Measurements from ENCODE around the gene PPP1R3C. TPM values are rescaled to one million over a fixed set of nuclear protein-coding genes. Genes with fewer than 3 reads are reported as not detected.

PPP1R3C gene
- total RNA-seq, 4 donors from 2014 or later = 19.7 to 55.2 (median 25.5) TPM

DNA sequence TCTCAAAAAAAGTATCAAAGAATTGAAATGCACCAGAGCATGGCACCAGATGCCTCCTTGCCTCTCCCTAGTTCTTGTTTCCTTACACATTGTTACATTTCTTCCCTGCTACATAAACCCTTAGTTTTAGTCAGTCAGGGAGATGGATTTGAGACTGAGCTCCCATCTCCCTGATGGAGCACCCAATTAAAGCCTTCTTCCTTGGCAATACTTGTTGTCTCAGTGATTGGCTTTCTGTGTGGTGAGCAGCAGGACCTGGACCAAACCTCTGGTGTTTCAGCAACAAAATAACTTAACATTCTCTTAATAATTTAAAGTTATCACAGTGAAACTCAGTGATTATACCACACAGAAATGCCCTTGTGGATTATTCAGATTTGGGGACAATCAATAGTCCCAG is 26.9 kb downstream of the PPP1R3C start:
- no peak for TF ChIP-seq POLR2A (IDR thresholded peaks at IDR 0.05)
- Histone ChIP-seq H3K36me3 (no peaks in the 10 kb centered on the region), H3K27me3 (no peaks in the 10 kb centered on the region), H3K27ac (peak overlapping the region; percentile 62 to 78), H3K9me3 (no peaks in the 10 kb centered on the region), H3K4me3 (no peak overlapping the region), H3K4me1 (peaks cover 0 to 5% of the 10 kb centered on the region in 2 donors)
- no peak for DNase-seq
- intact Hi-C loops (cut with DNase I; ENCODE audit: low total_unique reads) = no loop called here

DNA sequence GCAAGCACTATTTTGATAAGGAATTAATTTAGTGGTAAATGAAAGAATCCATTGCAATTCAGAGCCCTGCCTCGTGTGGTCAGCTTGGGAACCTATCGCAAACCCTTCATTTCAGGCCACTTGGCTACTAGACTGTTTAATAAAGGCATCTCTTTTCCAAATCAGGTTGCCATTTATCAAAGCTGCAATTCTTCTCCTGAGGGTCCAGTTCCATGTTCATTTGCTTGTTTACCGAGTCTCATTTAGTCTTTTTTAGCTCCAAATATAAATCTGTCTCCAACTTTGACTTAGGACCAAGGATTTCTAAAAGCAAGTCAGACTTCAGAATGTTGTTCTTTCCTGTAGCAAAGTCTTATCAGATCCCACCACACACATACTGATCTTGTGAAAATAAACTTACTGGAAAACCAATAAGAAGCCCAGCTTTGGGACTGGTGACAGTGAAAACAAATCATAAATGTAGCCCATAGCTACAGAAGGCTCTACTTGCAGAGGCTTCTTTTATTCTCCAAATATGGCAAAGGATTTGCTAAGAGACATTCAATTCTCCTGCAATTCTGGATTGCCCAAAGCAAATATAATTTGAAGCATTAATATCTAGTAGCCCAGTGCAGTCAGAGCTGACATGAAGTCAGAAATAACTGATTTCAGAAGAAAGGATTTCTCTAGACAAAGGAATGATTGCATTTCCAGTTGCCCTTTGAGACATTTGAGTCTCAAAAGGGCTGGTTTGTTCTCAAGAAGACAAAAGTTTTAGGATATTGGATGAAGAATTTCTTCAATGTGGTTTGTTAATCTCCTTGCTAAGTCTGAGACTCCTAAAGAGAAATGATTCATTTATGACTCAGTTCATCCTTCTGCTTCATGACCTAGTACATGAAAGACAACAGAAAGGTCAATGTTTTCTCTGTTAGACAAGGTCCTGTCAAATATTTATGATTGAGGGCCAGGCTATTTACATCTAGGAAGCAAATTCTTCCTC is 28.0 kb downstream of the PPP1R3C start:
- no peak for TF ChIP-seq POLR2A (IDR thresholded peaks at IDR 0.05)
- TF ChIP-seq, protein P1, sequence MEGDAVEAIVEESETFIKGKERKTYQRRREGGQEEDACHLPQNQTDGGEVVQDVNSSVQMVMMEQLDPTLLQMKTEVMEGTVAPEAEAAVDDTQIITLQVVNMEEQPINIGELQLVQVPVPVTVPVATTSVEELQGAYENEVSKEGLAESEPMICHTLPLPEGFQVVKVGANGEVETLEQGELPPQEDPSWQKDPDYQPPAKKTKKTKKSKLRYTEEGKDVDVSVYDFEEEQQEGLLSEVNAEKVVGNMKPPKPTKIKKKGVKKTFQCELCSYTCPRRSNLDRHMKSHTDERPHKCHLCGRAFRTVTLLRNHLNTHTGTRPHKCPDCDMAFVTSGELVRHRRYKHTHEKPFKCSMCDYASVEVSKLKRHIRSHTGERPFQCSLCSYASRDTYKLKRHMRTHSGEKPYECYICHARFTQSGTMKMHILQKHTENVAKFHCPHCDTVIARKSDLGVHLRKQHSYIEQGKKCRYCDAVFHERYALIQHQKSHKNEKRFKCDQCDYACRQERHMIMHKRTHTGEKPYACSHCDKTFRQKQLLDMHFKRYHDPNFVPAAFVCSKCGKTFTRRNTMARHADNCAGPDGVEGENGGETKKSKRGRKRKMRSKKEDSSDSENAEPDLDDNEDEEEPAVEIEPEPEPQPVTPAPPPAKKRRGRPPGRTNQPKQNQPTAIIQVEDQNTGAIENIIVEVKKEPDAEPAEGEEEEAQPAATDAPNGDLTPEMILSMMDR (IDR thresholded peaks at IDR 0.05) = peak in 2 of 4 experiments; percentile 12 to 15
- Histone ChIP-seq H3K4me1 (peaks cover 0 to 5% of the 10 kb centered on the region in 2 donors), H3K36me3 (no peaks in the 10 kb centered on the region), H3K4me3 (no peak overlapping the region), H3K27ac (peak overlapping the region; percentile 62 to 78), H3K27me3 (no peaks in the 10 kb centered on the region), H3K9me3 (no peaks in the 10 kb centered on the region)
- DNase-seq = no peak
- intact Hi-C loops (cut with DNase I; ENCODE audit: low total_unique reads) = no loop called here

DNA sequence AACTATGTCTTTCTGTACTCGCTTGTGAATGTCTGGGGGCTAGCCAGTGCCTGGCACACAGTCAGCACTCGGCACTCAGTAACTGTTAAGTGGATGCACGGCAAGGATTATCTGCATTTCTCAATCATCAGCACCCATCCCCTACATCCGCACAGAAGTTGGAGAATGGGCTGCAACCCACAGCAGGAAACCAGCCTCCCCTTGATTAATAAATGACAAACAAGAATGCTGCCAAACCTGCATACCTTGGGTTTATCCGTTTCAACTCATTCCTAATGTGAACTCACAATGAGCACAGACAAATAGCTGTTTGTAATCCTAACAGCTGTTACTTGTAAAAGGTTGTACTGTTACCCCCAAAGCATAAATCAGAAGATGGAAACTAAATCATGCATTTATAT is 28.9 kb downstream of the PPP1R3C start:
- no peaks in the 10 kb centered on the region for H3K36me3 ChIP-seq

DNA sequence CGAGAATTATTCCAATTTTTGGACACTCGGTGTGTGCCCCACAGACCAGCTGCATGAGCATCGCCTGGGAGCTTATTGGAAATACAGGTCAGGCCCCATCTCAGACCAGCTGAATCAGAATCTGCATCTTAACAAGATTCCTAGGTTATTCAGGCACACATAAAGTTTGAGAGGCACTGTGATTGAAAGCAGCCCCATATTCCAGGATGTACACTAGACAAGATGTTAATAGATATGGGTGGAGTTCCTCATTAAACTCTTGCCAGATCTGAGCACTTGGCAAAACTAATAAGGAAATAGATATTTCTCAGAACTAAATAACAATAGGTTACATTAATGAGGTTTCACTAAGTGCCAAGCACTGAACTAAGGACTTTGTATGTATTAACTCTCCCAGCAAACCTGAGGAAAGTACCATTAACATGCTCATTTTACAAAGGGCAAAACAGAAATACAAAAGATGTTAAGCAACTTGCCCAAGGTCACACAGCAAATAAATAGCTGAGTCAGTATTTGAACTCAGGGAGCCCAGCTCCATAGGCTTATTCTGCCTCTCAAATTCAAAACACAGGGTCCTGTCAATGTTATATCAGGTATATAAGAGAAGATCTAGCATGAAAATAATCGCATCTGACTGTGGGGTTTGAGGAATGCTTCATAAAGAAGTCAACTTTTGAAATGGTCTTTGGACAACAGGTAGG is 29.9 kb downstream of the PPP1R3C start:
- TF ChIP-seq, protein P1 (IDR thresholded peaks at IDR 0.05) = no peak
- no peak for TF ChIP-seq POLR2A (IDR thresholded peaks at IDR 0.05)
- no peaks in the 10 kb centered on the region for H3K9me3 ChIP-seq
- intact Hi-C loops (cut with DNase I; ENCODE audit: low total_unique reads) = no loop called here
- H3K27ac ChIP-seq = peak overlapping the region; percentile 24 to 78
- H3K27me3 ChIP-seq = no peaks in the 10 kb centered on the region
- DNase-seq = no peak
- peaks cover 3 to 16% of the 10 kb centered on the region in 2 donors for H3K4me1 ChIP-seq
- H3K36me3 ChIP-seq = no peaks in the 10 kb centered on the region
- H3K4me3 ChIP-seq = no peak overlapping the region

More for the DNA sequence above, 28.9 kb downstream of the PPP1R3C start:
- no peak for DNase-seq
- Histone ChIP-seq H3K4me1 (peaks cover 0 to 7% of the 10 kb centered on the region in 2 donors), H3K27me3 (no peaks in the 10 kb centered on the region), H3K4me3 (no peak overlapping the region), H3K27ac (peak overlapping the region; percentile 62 to 78), H3K9me3 (no peaks in the 10 kb centered on the region)
- intact Hi-C loops (cut with DNase I; ENCODE audit: low total_unique reads) = no loop called here
- TF ChIP-seq POLR2A (IDR thresholded peaks at IDR 0.05) = no peak
- TF ChIP-seq, protein P1 (IDR thresholded peaks at IDR 0.05) = no peak

DNA sequence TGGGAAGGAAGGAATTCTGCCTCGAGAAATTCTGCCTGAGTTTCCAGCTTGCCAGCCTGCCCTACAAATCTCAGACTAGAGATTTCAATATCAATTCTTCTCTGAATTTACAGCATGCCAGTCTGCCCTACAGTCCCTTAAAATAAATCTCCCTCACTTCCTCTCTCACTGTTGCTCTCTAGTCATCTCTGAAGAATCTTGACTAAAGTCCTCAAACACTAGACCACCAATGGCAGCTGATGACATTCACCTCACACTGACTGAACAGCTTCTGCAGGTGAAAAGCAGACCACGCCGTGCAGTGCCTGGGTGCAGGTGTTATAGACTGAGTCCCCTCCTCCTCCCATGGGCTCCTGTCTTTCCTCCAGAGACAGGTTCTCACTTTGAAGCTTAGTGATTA is 30.4 kb downstream of the PPP1R3C start:
- H3K9me3 ChIP-seq = no peaks in the 10 kb centered on the region
- H3K27me3 ChIP-seq = no peaks in the 10 kb centered on the region
- no peaks in the 10 kb centered on the region for H3K36me3 ChIP-seq
- DNase-seq = no peak
- intact Hi-C loops (cut with DNase I; ENCODE audit: low total_unique reads) = no loop called here
- no peak for TF ChIP-seq POLR2A (IDR thresholded peaks at IDR 0.05)
- TF ChIP-seq, protein P1 (IDR thresholded peaks at IDR 0.05) = no peak
- peaks cover 9 to 22% of the 10 kb centered on the region in 2 donors for H3K4me1 ChIP-seq
- H3K27ac ChIP-seq = peak overlapping the region in 1 of 2 donors; percentile 78
- H3K4me3 ChIP-seq = no peak overlapping the region

Measured in uterus (tissue), 4 donors.